ENCODE results near the gene OVCH1.

GRCh38 chr12:29463198-29463597 lies 34.3 kb downstream of the OVCH1 start:
- TF ChIP-seq CTCF (IDR thresholded peaks at IDR 0.05; ENCODE audit: low read depth, low read length), result no peak
- no peak for TF ChIP-seq POLR2A (IDR thresholded peaks at IDR 0.05; ENCODE audit: extremely low read depth, insufficient read length)

Measured in NB4 (cell line).